B cell (primary cell): Measurements from ENCODE around the gene AUP1.

Experiments
- CTCF ChIP-seq: fragments of 200-600 bp; IDR thresholded peaks from one replicate; pipeline ENCODE4 v1.8.0; 2022; ENCODE audit warnings: antibody characterized with exemption, mild to moderate bottlenecking
- EZH2 ChIP-seq: IDR thresholded peaks from 2 replicates; pipeline ENCODE4 v1.6.1; 2012; ENCODE audit warnings: borderline replicate concordance, low read depth, mild to moderate bottlenecking, moderate library complexity, low read length; ENCODE audit not compliant: insufficient read depth, poor library complexity, severe bottlenecking

- TF ChIP-seq CTCF (no peak), EZH2 (no peak)
Observed at GRCh38 chr2:74496997-74497776, 32.3 kb downstream of the AUP1 start.
